ENCODE measurements around the gene PTPRR.
"Not testable (repeated sequence)": the region's sequence is repeated elsewhere in the genome, so short reads cannot be mapped to it uniquely, and the experiment has no call there.

PTPRR gene

DNA sequence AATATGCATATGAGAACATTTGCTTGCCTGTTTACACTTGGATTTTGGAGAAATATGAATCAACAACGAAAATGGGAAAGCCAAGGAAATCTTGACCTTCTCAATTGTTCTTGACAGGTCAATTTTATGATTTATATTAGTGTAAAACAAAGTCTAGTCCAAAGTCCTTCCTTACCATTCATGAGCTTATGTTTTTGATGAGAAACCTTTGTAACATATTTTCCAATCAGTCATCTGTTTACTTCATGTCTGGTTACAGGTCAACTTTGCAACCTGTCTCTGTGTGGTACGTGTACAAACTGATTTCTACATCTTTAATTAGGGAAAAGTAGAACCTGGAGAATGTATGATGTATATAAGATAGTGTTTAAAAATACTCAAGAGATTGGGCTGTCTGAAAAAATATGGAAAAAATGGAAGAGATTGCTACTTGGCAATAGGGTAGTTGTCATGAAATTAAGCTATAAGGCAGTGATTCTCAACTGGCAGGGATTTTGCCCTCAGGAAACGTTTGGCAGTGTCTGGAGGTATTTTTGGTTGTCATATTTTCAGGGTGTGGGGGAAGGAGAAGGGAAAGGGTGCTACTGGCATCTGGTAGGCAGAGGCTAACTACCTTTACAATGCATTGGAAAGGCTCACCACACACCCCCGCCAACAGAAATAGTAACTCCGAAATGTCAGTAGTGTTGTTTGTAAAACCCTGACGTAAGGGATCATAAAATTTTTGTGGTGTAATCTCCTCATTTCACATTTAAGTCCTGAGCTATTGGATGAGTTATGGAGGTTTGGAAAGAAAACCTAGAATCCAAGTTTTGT lies 172.9 kb downstream of the PTPRR start:
- DNase-seq (ENCODE audit: low spot score), result no peak

GRCh38 chr12:70745048-70745447 lies 175.5 kb downstream of the PTPRR start:
- no peak for DNase-seq (ENCODE audit: low spot score)

- no peak for DNase-seq (ENCODE audit: low spot score)
These were observed 176.4 kb downstream of the PTPRR start for GRCh38 chr12:70744178-70744577.

DNA sequence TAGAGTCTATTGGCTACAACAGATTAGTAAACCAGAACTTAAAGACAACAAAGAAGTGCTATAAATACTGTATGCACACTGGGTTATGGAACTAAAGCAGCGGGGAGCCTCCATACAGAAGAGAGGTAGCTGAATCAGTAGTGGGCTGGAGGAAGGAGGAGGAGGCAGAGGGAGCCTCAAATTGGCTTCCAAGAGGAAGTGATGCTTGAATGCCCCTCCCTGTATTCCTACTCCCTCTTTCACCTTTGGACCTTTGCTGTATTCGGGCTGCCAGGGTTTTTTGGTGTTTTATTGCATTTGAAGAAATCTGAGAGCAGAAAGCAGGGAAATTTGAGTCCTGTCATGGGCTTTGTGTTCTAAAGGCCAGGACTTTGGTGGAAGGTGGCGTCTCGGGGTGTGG lies 179.3 kb downstream of the PTPRR start:
- DNase-seq (ENCODE audit: low spot score), result no peak

DNA sequence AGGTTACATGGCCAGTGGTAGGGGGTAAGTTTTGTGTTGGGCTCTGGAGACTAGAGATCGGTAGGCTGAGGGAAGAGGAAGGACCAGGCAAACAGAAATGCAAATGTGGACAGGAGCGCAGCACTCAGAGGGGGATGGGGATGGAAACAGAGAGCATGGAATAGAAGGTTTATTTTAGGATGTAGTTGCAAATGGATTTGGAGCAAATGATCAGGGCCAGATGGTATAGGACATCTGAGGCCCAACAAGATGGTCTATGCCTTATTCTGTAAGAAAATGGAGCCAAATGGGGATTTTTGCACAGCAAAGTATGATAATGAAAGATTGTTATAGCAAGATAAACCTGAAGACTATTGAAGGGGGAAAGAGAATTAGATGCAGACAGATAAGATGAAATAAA lies 180.8 kb downstream of the PTPRR start:
- DNase-seq (ENCODE audit: low spot score), result no peak

DNA sequence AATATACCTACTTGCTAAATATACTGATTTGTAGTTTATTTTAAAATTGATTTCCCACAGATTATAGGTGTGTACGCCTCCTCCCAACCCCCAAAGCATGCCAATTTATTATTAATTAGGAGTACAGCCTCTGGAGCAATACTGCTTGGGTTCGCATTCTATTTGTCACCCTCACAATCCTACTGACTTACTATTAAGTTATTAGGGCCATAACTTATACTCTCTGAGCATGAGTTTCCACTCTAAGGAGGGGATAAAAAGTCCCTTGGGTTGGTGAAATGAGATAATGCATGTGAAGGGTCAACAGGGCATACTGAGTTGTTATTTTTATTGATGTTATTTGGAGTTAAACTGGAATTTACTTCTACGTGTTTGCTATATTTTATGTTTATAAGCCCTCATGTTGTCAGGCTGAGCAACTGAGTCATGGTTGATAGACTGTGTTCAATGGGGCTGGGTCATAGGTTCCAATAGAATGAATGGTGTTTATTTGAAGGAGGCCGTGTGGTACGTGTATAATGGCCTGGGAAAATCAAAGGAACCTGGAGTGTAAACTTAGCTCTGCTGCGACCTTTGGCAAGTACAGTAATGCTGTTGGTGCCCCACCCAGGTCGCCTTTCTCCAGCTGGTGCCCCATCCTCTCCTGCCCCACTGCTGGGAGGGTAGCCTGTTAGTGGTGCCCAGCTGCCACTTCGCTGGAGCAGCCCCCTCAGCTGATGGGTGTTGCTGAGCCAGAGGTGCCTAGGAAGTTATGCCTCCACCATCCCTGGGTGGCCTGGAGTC lies 184.0 kb downstream of the PTPRR start:
- no peak for DNase-seq (ENCODE audit: low spot score)

- not testable (repeated sequence) for DNase-seq (ENCODE audit: low spot score)
These were observed 185.3 kb downstream of the PTPRR start for GRCh38 chr12:70735197-70735596.

GRCh38 chr12:70733385-70733784 lies 187.2 kb downstream of the PTPRR start:
- DNase-seq (ENCODE audit: low spot score), result peak; percentile 53

GRCh38 chr12:70732287-70732686 lies 188.3 kb downstream of the PTPRR start:
- no peak for DNase-seq (ENCODE audit: low spot score)

- DNase-seq (ENCODE audit: low spot score), result no peak
These were observed 189.8 kb downstream of the PTPRR start for GRCh38 chr12:70730675-70731180.

DNA sequence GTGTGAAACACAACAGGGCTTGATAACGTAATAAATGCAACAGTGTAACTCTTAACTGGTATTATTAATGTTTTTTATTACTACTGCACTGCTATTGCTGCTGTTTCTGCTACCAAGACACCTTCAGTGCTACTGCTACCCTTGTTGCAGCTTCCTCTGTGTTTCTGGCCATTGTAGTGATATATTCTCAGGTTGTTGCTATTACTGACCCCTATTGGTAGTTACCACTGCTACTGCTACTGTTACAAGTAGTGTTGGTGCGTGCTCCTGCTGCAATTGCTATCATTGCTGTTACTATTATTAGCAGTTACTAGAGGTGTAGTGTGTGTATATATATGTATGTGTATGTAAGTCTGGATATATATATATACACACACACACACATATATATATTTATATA lies 196.1 kb downstream of the PTPRR start:
- no peak for DNase-seq (ENCODE audit: low spot score)

DNA sequence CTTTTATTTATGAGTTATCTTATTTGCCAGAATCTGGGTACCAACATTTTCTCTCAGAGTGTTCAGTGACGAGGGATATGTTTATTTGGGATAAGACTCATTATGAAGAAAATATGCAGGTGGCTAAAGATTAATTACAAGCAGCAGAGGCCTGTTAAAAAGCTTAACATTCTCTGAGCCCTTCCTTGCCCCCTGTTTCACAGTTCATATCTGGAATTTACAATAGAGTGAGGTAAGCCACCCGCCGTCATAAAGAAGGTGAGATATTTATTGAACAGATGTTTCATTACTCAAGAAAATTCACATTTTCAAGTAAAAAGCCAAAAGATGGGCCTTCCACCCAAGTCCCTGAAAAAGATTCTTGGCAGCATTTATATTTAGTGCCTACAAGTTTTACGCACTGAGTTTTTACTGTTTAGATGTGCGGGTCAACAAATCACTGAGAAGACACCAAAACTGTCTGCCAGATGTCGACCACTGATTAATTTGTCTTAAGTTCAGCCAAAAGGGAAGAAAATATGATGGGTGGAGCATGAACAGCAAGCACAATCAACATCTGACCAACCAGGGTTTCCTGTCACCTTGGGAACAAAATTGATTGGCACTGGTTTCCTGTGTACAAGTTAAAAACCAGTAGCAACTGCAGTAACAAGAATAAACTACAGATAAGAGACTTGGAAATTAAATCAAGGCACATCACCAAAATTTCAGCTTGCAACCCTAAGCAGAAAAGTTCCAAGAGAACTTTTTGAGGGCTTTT lies 197.8 kb downstream of the PTPRR start:
- no peak for DNase-seq (ENCODE audit: low spot score)

GRCh38 chr12:70721656-70722357 lies 198.7 kb downstream of the PTPRR start:
- DNase-seq (ENCODE audit: low spot score), result no peak

- no peak for DNase-seq (ENCODE audit: low spot score)
These were observed 199.3 kb downstream of the PTPRR start for GRCh38 chr12:70721216-70721615.

GRCh38 chr12:70719672-70720420 lies 200.7 kb downstream of the PTPRR start:
- peak; percentile 32 for DNase-seq (ENCODE audit: low spot score)

- DNase-seq (ENCODE audit: low spot score), result no peak
These were observed 201.5 kb downstream of the PTPRR start for GRCh38 chr12:70719071-70719470.

DNA sequence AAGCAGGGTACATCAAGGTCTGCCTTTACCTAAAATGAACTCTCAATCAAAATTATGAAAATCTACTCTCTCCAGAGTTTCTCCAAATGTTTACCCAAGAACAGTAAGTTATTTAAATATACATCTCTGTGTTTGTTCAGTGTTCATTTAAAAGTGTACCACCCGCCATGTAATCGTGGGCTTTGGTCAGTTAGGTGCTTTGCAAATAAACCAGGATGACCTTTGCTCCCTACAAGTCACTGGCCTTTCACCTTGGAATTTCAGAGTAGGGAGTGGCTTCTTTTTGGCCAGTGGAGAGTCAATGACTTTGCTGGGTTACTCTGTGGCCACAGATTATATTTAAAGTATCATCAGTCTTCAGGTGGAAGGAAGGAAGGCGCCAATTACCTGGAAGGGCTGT lies 208.7 kb downstream of the PTPRR start:
- DNase-seq (ENCODE audit: low spot score), result no peak

DNA sequence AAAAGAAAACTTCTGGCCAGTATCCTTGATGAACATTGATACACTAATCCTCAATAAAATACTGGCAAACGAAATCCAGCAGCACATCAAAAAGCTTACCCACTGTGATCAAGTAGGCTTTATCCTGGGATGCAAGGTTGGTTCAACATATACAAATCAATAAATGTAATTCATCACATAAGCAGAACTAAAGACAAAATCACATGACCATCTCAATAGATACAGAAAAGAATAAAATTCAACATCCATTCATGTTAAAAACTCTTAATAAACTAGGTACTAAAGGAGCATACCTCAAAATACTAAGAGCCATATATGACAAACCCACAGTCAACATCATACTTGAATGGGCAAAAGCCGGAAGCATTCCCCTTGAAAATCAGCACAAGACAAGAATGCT lies 211.5 kb downstream of the PTPRR start:
- DNase-seq (ENCODE audit: low spot score), result no peak

- DNase-seq (ENCODE audit: low spot score), result no peak
These were observed 213.9 kb downstream of the PTPRR start for GRCh38 chr12:70706611-70707010.

DNA sequence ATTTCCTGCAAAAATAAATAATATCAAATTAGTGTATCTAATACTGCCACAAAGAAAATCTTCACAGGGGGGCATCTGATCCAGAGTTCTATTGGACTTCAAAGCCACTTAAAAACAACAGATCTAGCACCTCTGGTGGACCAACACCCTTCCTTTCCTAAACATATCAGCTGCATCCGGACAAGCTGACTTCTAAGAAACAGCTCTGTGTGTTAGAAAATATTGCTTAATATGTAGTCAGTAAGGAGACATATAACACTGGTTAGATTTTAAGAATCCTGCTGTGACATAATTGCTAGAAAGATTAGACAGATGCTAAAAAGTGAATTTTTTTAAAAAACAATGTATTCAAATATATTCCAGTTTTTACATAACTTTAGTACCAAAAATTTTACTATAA lies 222.2 kb downstream of the PTPRR start:
- DNase-seq (ENCODE audit: low spot score), result no peak

GRCh38 chr12:70695361-70696023 lies 225.0 kb downstream of the PTPRR start:
- DNase-seq (ENCODE audit: low spot score), result no peak
